ENCODE results near the gene CALD1. TPM values are rescaled to one million over a fixed set of nuclear protein-coding genes. Genes with fewer than 3 reads are reported as not detected.

CALD1 gene
- polyA plus RNA-seq, 2 of the 4 experiments (the other 2 are of a cell fraction) = 136 to 150 TPM

DNA sequence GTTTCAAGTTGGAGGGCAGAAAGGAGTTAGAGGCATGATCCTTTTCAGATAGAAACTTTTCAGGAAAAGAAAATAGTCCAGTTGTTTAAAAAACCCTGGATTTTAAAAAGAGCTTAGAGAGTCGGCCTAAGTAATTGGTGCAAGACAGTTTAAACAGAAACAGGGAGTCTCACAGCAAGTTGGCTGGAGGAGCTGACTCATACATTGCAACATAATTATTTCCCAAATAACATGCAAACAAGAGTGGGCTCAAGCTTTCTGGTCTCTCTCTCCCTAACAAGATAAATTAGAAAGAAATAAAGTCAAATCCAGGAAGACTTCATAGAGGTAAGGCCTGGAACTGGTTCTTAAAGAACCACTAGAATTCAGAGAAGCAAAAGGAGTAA, 106.5 kb downstream of the CALD1 start (continued):
- no peak for TF ChIP-seq MAFK (IDR thresholded peaks at IDR 0.05; ENCODE audit: partially characterized antibody)

DNA sequence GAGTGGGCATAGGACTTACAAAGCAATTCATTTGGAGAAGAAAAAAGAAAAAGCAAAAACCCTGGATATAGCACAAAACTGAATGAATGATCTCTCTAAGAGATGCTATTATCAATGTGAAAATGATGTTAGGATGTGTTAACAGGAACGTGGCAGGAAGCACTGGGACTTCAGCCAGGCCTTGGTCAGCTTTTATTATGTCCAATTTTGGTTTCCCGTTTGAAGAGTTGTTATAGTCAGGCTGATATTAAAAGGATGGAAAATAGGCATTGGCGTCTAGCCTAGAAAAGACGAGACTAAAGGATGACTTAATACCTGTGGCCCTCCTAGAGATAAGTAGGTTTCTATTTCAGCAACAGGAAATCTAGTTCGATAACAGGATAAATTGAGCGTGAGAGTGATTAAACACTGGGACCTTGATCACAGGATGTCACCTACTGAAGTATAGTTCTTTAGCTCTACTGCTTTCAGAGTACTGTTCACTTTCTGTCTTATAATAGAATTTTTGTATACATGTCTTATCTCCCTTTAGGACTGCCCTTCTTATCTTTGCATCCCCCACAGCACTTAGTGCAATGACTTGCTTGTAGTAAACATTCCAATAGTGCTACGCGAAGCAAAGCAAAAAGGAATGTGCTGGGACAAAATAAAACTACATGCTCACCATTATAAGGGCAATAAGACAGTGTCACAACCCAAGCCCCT, 107.1 kb downstream of the CALD1 start:
- POLR2A ChIA-PET = no interaction called here
- H3K27ac ChIP-seq = peak overlapping the region; percentile 83 to 85

GRCh38 chr7:134887523-134887922, 108.1 kb downstream of the CALD1 start:
- Histone ChIP-seq H3K4me2 (peak overlapping the region; percentile 88), H3K9me3 (no peaks in the 10 kb centered on the region), H3K27ac (peak overlapping the region; percentile 83 to 85), H3K4me3 (no peak overlapping the region), H3K4me1 (peaks cover 58% of the 10 kb centered on the region)
- DNase-seq (ENCODE audit: low read depth in 1 of 2, low spot score in 1 of 2) (no peak), FAIRE-seq (no peak), ATAC-seq (no peak)
- WGBS (ENCODE audit: missing lambda C conversion rate) = 89% methylated on average over 8 of the region's 8 CpGs
- ChIA-PET CTCF (interaction anchor here (1.0 to 1.5 kb wide), 2 partner anchors 17 to 455 kb away, joined by 3 to 5 read pairs; no protein-coding TSS in a partner anchor), POLR2A (no interaction called here)
- TF ChIP-seq HOXB13 (CRISPR knock-in tag; IDR thresholded peaks at IDR 0.05; ENCODE audit: low read depth) = no peak

More for the DNA sequence above, 107.1 kb downstream of the CALD1 start:
- FAIRE-seq (no peak), DNase-seq (ENCODE audit: low read depth in 1 of 2, low spot score in 1 of 2) (peak in 1 of 2 experiments; percentile 14), ATAC-seq (peak in 1 of 2 experiments; percentile 15; a peak in 3 of 6 replicates)
- TF ChIP-seq JUNB (IDR thresholded peaks at IDR 0.05) = 0 out of 2 replicates have a peak, but pooled peaks have one; percentile 3
- TF ChIP-seq FOSB (CRISPR knock-in tag; IDR thresholded peaks at IDR 0.05) = no peak
- TF ChIP-seq FOSL2 (IDR thresholded peaks at IDR 0.05) = no peak
- 0 out of 2 replicates have a peak, but pooled peaks have one; percentile 2 for TF ChIP-seq FOSL2 (CRISPR knock-in tag; IDR thresholded peaks at IDR 0.05)
- TF ChIP-seq BHLHE40 (IDR thresholded peaks at IDR 0.05; ENCODE audit: low read depth, low read length) = no peak
- TF ChIP-seq MAFK (IDR thresholded peaks at IDR 0.05; ENCODE audit: partially characterized antibody) = peak; percentile 17
- no peak for TF ChIP-seq MAZ (IDR thresholded peaks at IDR 0.05; ENCODE audit: borderline replicate concordance, low read depth, low read length)
- no peak for TF ChIP-seq HDAC2 (IDR thresholded peaks at IDR 0.05)
- no peak for TF ChIP-seq SREBF2 (IDR thresholded peaks at IDR 0.05)
- TF ChIP-seq, protein P1, sequence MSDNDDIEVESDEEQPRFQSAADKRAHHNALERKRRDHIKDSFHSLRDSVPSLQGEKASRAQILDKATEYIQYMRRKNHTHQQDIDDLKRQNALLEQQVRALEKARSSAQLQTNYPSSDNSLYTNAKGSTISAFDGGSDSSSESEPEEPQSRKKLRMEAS (IDR thresholded peaks at IDR 0.05) = peak; percentile 16; the same call in 1 of the 2 replicates
- H3K9me3 ChIP-seq = no peaks in the 10 kb centered on the region
- H3K4me2 ChIP-seq = peak overlapping the region; percentile 88
- CTCF ChIA-PET = interaction anchor here (0.8 kb wide), 1 partner anchor 15 kb away, joined by 4 read pairs; no protein-coding TSS in a partner anchor
- WGBS (ENCODE audit: missing lambda C conversion rate) = 9% methylated on average over 8 of the region's 8 CpGs
- H3K4me3 ChIP-seq = peak overlapping the region; percentile 7; the same call in 2 of the 3 replicates
- peaks cover 55% of the 10 kb centered on the region for H3K4me1 ChIP-seq

DNA sequence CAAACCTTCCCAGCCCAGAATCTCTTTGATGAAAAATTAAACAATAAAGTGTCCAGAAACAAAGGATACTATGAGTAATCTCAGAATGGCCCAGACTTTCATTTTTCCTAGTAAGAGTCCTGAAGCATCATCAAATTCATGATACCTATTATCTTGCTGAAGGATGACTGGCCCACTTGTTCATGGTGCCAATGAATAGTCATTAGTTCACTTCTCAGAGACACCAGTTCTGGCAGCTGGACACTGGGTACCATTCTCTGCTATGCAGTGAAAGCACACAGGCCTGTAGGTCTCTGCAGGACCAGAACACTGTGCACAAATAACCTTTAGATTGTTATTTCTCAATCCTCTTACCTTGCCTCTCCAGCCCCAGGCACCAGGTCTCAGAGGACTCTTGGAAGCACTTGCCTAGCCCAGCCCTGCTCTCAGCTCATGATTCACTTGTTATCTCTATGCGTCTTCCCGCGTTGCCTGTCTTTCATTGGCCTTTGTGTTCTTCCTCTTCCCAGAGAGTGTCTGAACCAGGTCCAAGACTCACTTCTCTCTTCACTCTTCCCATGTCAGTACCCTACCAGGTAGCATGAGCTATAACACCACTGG, 108.8 kb downstream of the CALD1 start:
- no peak for ATAC-seq
- WGBS (ENCODE audit: missing lambda C conversion rate) = 49% methylated on average over 3 of the region's 3 CpGs
- no peak for DNase-seq (ENCODE audit: low read depth in 1 of 2, low spot score in 1 of 2)

More for the DNA sequence above, 108.8 kb downstream of the CALD1 start:
- ChIA-PET POLR2A (no interaction called here), CTCF (interaction anchor here (1.0 to 1.7 kb wide), 4 partner anchors 16 to 456 kb away, joined by 3 to 5 read pairs (median 4); no protein-coding TSS in a partner anchor)
- Histone ChIP-seq H3K9me3 (no peaks in the 10 kb centered on the region), H3K4me2 (peak overlapping the region; percentile 88), H3K4me1 (peaks cover 65% of the 10 kb centered on the region), H3K4me3 (no peak overlapping the region), H3K27ac (peak overlapping the region; percentile 83 to 85; a peak in 5 of 6 replicates)
- no peak for FAIRE-seq
- TF ChIP-seq FOSL2 (IDR thresholded peaks at IDR 0.05) (no peak), FOSL2 (CRISPR knock-in tag; IDR thresholded peaks at IDR 0.05) (no peak), ZNF302 (CRISPR knock-in tag; IDR thresholded peaks at IDR 0.05) (no peak), CEBPB (IDR thresholded peaks at IDR 0.05) (no peak), RAD21 (conservative IDR thresholded peaks at IDR 0.05 in 1 of 2, IDR thresholded peaks at IDR 0.05 in 1 of 2) (no peak), SMC3 (IDR thresholded peaks at IDR 0.05) (no peak), HEYL (CRISPR knock-in tag; IDR thresholded peaks at IDR 0.05) (no peak), ZSCAN20 (CRISPR knock-in tag; IDR thresholded peaks at IDR 0.05) (no peak), HOXB13 (CRISPR knock-in tag; IDR thresholded peaks at IDR 0.05; ENCODE audit: low read depth) (no peak), NFE2L2 (conservative IDR thresholded peaks at IDR 0.05; ENCODE audit: low read length) (no peak), RNF2 (IDR thresholded peaks at IDR 0.05; ENCODE audit: borderline replicate concordance, low read depth) (no peak), RCOR1 (IDR thresholded peaks at IDR 0.05; ENCODE audit: low read depth, low read length) (no peak), RARB (CRISPR knock-in tag; IDR thresholded peaks at IDR 0.05) (no peak), CHD4 (IDR thresholded peaks at IDR 0.05; ENCODE audit: borderline replicate concordance) (no peak), ZC3H11A (IDR thresholded peaks at IDR 0.05) (no peak), NR3C1 (IDR thresholded peaks at IDR 0.05) (no peak), PHF8 (IDR thresholded peaks at IDR 0.05; ENCODE audit: borderline replicate concordance, low read depth) (no peak)
- TF ChIP-seq, protein P2, sequence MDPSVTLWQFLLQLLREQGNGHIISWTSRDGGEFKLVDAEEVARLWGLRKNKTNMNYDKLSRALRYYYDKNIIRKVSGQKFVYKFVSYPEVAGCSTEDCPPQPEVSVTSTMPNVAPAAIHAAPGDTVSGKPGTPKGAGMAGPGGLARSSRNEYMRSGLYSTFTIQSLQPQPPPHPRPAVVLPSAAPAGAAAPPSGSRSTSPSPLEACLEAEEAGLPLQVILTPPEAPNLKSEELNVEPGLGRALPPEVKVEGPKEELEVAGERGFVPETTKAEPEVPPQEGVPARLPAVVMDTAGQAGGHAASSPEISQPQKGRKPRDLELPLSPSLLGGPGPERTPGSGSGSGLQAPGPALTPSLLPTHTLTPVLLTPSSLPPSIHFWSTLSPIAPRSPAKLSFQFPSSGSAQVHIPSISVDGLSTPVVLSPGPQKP (IDR thresholded peaks at IDR 0.05; ENCODE audit: low read depth, low read length) = no peak
- TF ChIP-seq, protein P3, sequence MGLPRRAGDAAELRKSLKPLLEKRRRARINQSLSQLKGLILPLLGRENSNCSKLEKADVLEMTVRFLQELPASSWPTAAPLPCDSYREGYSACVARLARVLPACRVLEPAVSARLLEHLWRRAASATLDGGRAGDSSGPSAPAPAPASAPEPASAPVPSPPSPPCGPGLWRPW (IDR thresholded peaks at IDR 0.05) = no peak

Data from A549 (cell line).